Osteocyte (in vitro differentiated cells): Measurements from ENCODE around the gene GNB4. TPM values are rescaled to one million over a fixed set of nuclear protein-coding genes. Genes with fewer than 3 reads are reported as not detected.
A peak's percentile ranks its signal among the peaks of the same experiment; 100 is the strongest.

ENCODE experiments used
- DNase-seq: peaks from one replicate; pipeline ENCODE4 v3.0.0; 2021; ENCODE audit warnings: mixed read lengths; ENCODE audit not compliant: unreplicated experiment; ENCODE audit errors: extremely low spot score
- H3K27ac Mint-ChIP-seq: one replicate; pipeline ENCODE4 v1.8.0; 2021; ENCODE audit warnings: mild to moderate bottlenecking, mixed read lengths; ENCODE audit not compliant: unreplicated experiment
- H3K27me3 Mint-ChIP-seq: one replicate; pipeline ENCODE4 v1.8.0; 2021; ENCODE audit warnings: mixed read lengths; ENCODE audit not compliant: unreplicated experiment
- H3K36me3 Mint-ChIP-seq: one replicate; pipeline ENCODE4 v1.8.0; 2021; ENCODE audit warnings: mixed read lengths; ENCODE audit not compliant: unreplicated experiment
- H3K4me1 Mint-ChIP-seq: one replicate; pipeline ENCODE4 v1.8.0; 2021; ENCODE audit warnings: mixed read lengths; ENCODE audit not compliant: unreplicated experiment
- H3K4me3 Mint-ChIP-seq: one replicate; pipeline ENCODE4 v1.8.0; 2021; ENCODE audit warnings: mild to moderate bottlenecking, moderate library complexity, mixed read lengths; ENCODE audit not compliant: unreplicated experiment
- H3K9me3 Mint-ChIP-seq: one replicate; pipeline ENCODE4 v1.8.0; 2021; ENCODE audit warnings: mixed read lengths; ENCODE audit not compliant: unreplicated experiment
- CTCF ChIP-seq: fragments of 200-600 bp; sonication (generic); IDR thresholded peaks from 2 replicates; pipeline ENCODE4 v1.5.0; 2021; ENCODE audit warnings: antibody characterized with exemption, mild to moderate bottlenecking, moderate library complexity
- total RNA-seq: library from RNA; stranded (reverse); gene quantifications from 2 replicates; pipeline ENCODE4 v1.2.1, GENCODE V29; 2021

The GNB4 gene
- total RNA-seq, 1 donor from 2014 or later, result 58.3 TPM

GRCh38 chr3:179418610-179419009, 32.7 kb downstream of the GNB4 start:
- H3K4me1 Mint-ChIP-seq, result peaks cover 8% of the 10 kb centered on the region
- TF ChIP-seq CTCF, result no peak
- no peak overlapping the region for H3K4me3 Mint-ChIP-seq
- H3K27ac Mint-ChIP-seq, result no peak overlapping the region
- no peak for DNase-seq
- H3K36me3 Mint-ChIP-seq, result peaks cover 37% of the 10 kb centered on the region
- H3K9me3 Mint-ChIP-seq, result no peaks in the 10 kb centered on the region
- H3K27me3 Mint-ChIP-seq, result no peaks in the 10 kb centered on the region

- Mint-ChIP-seq H3K36me3 (peaks cover 42% of the 10 kb centered on the region), H3K27me3 (no peaks in the 10 kb centered on the region), H3K9me3 (no peaks in the 10 kb centered on the region), H3K4me3 (no peak overlapping the region), H3K4me1 (peaks cover 8% of the 10 kb centered on the region), H3K27ac (peak overlapping the region; percentile 48)
- no peak for TF ChIP-seq CTCF
- no peak for DNase-seq
Observed at GRCh38 chr3:179416681-179417080, 34.6 kb downstream of the GNB4 start.

GRCh38 chr3:179415377-179415776, 35.9 kb downstream of the GNB4 start:
- H3K9me3 Mint-ChIP-seq, result no peaks in the 10 kb centered on the region
- no peaks in the 10 kb centered on the region for H3K27me3 Mint-ChIP-seq
- peaks cover 37% of the 10 kb centered on the region for H3K36me3 Mint-ChIP-seq
- no peak for DNase-seq
- peak overlapping the region; percentile 34 for H3K27ac Mint-ChIP-seq
- H3K4me3 Mint-ChIP-seq, result no peak overlapping the region
- no peak for TF ChIP-seq CTCF
- H3K4me1 Mint-ChIP-seq, result peaks cover 6% of the 10 kb centered on the region

GRCh38 chr3:179414804-179415203, 36.5 kb downstream of the GNB4 start:
- no peak for TF ChIP-seq CTCF
- Mint-ChIP-seq H3K9me3 (no peaks in the 10 kb centered on the region), H3K4me3 (no peak overlapping the region), H3K4me1 (peaks cover 6% of the 10 kb centered on the region), H3K36me3 (peaks cover 40% of the 10 kb centered on the region), H3K27ac (no peak overlapping the region), H3K27me3 (no peaks in the 10 kb centered on the region)
- DNase-seq, result no peak

GRCh38 chr3:179410999-179411398, 40.3 kb downstream of the GNB4 start:
- TF ChIP-seq CTCF, result no peak
- peak overlapping the region; percentile 42 for H3K27ac Mint-ChIP-seq
- no peak overlapping the region for H3K4me3 Mint-ChIP-seq
- H3K4me1 Mint-ChIP-seq, result no peaks in the 10 kb centered on the region
- peaks cover 25% of the 10 kb centered on the region for H3K36me3 Mint-ChIP-seq
- H3K9me3 Mint-ChIP-seq, result no peaks in the 10 kb centered on the region
- DNase-seq, result no peak
- no peaks in the 10 kb centered on the region for H3K27me3 Mint-ChIP-seq
